NCI-H82 (cell line): ENCODE data around the gene UFD1.

ENCODE experiments used
- DNase-seq: peaks from one replicate; lab custom pipeline; 2025; lab: John Stamatoyannopoulos, UW

UFD1 gene

DNA sequence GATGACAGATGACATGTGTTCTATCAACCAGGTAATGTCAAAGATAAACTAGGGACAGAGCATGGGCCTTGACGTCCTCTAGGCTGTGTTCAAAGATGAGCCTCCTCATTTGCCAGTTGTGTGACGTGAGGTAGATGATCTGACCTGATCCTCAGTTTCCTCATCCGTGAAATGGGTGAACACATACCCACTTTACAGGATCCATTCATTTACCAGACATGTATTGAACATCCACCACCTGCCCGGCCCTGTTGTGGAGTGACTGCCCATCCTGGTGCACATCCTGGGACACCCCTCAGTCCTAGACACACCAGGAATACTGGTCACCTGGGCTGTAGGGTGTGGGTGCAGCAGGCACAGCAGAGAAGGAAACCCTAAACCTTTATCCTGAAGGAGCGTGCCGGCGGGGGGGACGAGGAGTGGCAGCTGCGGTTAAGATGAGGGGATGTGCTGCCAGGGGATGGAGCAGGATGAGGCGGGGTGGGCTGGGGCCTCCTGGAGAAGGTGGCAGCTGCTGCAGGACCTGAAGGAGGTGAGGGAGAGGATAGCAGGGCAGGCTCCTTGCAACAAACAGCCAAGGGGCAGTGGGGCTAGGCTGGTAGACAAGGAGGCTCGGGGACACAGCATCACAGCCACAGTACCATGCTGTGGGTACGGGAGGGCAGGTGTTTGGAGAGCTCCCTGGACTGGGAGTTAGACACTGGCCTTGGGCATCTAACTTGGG is 36.8 kb upstream of the UFD1 start:
- no peak for DNase-seq

DNA sequence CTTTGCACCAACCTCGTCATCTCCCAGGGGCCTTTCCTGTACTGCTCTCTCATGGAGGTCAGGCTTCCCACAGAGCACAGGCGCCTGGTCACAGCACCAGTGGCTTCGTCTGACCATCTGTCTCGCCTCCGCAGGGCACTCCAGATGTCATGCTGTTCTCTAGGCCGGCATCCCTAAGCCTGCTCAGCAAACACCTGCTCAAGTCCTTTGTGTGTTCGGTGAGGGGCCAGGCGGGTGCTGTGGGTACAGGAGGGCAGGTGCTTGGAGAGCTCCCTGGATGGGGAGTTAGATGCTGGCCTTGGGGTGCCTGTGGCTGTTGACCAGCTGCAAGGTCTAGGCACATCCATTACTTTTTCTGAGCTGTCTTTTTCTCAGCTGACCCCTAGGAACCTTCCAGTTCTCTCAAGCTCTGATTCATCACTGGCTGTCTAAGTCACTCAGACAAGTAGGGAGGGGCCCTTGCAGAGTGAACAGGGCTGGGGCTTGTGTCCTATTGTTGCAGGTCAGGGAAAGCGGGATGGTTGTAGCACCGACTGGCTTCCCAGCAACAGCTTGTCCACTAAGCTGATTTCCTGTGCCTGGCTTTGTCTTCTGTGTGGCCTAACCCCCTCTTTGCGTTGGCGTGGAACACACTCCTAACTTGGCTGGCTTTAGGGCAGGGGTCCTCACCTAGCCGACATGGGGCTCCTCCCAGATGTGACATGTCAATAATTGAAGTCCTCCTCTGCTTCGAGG is 36.0 kb upstream of the UFD1 start:
- peak; percentile 95 for DNase-seq

DNA sequence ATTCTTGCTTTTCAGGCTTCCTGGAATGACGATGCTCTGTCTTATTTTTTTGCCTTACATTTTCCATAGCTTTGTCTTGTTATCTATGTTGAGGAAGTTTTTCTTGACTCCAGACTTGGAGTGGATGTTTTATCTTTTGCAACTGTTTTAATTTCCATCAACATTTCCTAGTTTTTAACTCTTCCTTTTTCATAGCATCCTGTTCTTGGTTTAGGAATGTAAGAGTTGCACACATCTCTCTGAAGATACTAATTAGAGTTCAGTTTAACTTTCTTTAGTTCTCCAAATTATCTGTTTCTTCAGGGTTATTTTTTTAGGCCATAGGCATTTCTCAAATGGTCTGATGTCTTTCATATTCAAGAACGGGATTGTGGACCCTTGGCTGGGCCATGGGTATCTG is 34.8 kb upstream of the UFD1 start:
- DNase-seq: no peak

DNA sequence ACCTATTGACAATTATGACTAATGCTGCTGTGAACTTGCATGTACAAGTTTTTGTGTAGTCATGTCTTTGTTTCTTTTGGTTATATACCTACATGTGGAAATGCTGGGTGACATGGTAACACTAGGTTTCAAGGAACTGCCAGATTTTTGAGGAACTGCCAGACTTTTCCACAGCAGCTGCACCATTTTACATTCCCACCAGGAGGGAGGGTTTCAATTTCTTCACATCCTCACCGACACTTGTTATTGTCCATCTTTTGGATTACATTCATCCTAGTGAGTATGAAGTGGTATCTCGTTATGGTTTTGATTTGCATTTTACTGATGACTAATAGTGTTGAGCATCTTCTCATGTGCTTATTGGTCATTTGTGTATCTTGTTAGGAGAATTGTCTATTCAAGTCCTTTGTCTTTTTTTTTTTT is 31.9 kb upstream of the UFD1 start:
- no peak for DNase-seq

DNA sequence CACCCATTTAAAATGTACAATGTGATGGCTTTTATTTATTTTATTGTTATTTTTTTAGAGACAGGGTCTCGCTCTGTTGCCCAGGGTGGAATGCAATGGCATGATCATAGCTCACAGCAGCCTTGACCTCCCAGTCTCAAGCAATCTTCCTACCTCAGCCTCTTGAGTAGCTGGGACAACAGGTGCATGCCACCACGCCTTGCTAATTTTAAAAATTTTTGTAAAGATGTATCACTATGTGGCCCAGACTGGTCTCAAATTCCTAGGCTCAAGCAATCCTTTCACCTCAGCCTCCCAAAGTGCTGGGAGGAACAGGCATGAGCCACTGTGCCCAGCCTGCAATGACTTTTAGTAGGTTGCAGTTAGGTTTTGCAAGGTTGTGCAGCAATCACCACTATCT is 30.9 kb upstream of the UFD1 start:
- DNase-seq: no peak

DNA sequence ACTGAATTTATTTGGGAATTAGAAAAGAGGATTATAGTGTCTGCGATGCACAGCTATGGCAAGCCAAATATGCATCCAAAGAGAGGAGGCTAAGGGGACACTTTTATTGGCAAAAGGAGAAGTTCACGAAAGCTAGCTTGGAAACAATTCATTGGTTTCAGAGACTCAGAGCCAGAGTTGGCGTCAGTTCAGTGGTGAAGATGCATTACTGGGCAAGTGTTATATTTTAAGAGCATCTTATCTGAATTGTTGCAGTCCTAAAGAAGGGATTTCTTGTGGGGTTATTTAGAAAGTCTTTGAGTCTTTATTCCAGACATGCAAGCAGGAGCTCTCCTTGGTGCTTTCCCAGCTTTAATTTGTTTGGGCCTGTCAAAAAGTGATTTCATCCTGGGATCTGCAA is 30.2 kb upstream of the UFD1 start:
- DNase-seq: no peak

DNA sequence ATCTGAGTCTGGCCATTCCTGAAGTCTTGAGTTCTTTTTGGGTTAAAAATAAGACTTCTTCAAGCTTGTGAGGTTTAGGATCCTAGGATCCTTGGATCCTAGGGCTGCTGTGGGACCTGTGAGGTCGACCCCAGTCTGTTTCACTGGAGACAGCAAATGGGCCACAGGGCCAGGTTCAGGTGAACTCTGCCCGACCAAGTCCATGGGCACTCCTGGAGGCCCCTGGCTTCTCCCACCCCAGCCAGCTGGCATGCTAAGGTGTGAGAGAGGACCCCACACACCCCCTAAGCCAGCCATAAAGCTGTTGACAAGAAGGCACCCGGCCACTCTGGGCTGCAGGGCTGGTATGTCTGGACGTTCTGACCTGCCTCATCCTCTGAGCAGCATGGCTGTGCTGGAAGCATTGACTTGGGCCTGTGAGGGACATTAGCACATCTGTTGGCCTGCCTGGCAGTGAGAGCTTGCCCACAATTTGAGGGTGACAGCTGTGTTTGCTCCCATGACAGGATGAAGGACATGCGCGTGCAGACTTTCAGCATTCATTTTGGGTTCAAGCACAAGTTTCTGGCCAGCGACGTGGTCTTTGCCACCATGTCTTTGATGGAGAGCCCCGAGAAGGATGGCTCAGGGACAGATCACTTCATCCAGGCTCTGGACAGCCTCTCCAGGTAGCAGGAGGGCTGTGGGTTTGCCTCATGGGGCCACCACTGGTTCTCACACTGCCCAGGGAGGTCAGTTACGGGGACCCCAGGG is 29.2 kb upstream of the UFD1 start:
- no peak for DNase-seq

DNA sequence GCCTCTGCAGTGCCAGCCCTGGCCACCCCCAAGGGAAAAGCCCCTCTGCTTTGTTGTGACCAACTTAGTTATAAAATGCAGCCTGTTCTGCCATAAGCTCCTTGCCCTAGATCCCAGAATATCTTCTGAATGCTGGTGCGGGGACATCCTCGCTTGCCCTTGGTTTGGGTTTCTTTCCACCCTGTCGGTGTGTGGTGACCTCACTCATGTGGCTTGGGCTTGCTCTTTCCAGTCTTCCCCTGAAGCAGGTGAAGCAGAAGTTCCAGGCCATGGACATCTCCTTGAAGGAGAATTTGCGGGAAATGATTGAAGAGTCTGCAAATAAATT is 28.5 kb upstream of the UFD1 start:
- DNase-seq: no peak

DNA sequence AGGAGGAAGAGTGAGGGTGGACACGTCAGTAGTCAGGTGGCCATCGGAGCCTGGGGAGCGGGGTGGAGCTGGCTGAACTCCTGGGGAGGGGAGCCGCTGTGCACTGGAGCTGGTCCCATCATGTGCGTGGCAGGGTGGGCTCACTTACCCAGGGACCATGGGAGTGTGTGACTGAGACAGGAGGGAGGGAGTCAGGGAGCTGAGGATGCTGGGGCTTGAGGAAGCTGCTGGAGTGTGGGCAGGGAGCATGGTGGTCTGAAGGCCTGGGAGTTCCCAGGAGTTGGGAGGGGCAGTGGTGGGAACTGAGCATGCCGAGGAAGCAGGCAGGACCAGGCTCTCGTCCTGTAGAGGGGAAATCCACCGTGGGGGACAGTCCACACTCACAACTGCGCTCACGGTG is 27.2 kb upstream of the UFD1 start:
- no peak for DNase-seq

DNA sequence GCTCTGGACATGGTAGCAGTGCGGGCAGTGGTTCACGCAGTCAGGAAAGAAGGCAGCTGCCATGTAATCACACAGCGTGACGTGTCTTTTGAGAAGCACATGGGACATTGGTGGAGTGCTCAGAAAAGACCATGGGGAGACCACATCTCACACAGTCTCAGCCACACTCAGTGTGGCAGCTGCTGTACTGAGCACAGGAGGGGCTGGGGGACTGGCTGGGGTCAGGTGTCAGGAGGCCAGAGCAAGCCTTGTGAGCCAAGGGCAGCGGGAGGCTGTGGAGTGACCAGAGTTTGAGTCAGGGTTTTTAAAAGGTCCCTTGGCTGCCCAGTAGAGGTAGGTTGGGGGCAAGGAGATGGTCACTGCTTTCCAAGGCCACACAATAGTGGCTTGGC is 26.7 kb upstream of the UFD1 start:
- no peak for DNase-seq

DNA sequence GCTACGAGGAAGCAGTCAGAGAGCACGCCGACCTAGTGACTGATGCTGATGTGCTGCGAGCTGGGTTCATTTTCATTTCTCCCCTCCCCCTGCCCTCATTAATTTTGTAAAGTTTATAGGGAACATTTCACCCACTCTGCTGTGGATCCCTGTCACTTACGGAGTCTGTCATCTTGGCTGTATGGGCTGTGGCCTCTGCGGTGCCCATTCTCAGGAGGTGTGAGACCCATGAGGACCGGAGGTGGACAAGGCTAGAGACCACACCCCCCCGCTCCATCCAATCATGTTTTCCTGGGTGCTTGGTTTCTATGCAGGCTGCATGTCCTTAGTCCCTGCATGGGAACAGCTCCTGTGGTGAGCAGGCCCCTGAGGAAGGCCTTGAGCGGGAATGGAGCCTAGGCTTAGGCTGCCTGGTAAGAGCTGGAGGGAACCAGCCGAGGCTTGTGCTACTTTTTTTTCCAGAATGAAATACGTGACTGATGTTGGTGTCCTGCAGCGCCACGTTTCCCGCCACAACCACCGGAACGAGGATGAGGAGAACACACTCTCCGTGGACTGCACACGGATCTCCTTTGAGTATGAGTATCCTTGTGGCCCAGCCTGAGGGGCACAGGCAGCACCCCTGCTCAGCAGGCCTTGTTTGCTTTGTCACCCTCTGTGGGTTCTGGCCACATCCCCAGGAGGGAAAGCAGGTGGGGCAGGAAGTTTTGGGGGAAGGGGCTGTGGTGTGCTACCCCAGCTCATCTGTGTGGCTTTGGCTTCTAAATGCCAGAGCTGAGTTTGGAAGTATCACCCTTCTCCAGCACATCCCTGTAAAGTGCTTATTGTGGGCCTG is 26.1 kb upstream of the UFD1 start:
- DNase-seq: no peak

DNA sequence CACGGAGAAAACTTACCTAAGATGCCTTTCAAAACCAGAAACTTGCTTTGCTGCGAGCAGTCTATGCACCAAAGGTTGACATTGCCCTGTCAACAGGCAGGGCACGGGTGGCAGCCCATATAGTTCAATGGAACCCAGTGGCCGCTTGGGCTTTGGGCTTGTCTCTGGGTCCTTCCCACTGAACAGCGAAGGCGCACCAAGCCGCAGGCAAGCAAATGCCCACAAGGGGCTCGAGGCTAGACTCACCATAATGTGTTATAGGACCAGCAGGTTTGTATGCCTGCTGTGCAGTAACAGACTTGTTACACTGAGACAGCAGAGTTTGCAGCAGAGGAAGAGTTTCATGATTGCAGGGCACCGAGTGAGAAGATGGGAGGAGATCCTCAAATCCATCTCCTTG is 24.9 kb upstream of the UFD1 start:
- peak; percentile 15 for DNase-seq

DNA sequence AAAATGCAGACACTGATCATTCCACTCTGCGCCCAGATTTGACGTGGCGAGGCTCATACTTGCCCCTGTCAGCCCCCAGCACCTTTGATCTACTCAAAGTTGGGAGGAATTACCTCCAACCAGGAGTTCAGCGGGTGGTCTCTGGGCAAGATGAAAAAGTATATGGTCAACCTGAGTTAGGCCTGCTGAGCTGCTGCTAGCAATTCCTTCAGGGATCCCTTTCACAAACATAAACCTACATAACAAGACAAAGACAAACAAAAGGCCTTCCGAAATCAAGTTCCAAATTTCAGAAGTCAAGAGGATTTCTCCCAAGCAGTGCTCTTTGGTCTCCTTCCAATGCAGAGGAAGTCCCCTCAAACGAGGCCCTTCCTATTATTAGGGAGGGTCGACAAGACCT is 24.4 kb upstream of the UFD1 start:
- DNase-seq: no peak

DNA sequence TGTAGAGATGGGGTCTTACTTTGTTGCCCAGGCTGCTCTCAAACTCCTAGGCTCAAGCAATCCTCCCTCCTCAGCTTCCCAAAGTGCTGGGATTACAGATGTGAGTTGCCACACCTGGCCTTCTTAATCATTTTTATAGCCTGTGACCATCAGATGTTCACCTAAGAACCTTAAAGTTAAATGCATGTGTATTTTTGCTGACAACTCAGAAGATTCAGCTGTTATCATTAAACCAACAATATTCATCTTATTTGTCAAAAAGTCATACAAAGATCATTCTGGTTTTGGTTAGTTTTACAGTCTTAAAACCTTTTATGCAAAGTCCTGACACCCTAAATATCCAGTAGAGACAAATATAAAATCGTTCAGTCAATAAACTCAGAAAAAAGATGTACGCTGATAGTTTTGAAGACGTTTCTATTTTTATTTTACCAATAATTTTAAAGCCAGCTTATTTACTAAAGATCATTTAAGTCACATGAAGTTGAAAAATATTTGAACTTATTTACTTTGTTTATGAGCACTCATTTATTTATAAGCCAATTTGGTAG is 23.0 kb upstream of the UFD1 start:
- DNase-seq: no peak

DNA sequence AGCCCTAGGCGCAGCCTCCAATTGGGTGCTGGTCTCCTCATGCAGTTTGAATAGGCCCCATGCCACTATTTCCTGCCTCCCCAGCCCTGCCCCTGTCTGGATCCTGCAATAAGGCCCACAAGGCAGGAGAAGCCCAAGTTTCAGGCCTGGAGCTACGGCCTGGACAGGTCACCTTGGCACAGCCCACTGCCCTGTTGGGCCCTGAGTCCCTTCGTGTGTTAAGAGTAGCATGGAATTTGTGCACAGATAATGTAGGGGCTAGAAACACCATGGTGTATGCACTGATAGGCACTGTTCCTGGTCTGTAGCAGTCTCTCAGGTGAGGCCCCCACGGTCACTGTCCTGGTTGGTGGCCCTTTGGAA is 20.9 kb upstream of the UFD1 start:
- DNase-seq: no peak

DNA sequence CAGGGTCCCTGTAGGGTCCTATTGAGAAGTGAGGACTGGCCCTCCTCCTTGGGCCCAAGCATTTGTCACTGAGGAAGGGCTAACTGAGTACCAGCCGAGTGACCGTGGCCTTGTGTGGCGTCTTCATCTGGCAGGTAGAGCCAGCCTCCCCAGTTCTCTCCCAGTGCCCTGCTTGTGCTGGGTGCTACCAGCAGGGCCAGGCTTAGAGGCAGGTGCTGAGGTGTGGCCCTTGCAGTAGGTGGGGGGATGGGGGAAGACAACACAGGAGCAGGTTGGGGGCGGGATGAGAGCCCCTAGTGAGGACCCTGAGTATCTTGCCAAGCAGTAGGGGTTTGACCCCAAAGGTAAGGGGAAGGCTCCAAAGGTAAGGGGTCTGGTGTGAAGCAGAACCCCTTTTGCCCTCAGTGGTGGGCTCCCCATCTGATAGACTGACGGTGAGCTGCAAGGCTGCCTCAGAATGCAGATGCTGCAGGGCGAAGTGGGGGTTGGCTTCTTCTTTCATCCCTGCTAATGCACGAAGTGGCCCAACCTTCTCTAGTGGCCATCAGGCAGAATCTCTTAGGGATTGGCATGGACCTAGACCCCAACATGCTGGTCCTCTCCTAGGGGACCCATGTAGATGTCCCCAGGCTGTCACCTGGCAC is 20.4 kb upstream of the UFD1 start:
- no peak for DNase-seq

DNA sequence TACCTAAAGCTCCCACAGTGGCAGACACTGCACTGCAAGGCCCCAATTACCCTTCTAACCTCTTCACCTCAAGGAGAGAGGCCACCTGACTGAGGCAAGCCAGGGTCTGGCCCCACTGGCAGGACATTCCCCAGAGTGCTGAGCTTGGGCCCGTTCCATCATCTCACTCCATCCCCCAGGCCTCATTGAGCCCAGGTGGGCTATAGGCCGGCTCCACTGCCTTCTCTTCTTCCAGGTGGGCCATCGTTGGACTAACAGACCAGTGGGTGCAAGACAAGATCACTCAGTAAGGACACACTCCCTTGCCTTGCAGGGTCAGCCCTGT is 19.8 kb upstream of the UFD1 start:
- DNase-seq: no peak

DNA sequence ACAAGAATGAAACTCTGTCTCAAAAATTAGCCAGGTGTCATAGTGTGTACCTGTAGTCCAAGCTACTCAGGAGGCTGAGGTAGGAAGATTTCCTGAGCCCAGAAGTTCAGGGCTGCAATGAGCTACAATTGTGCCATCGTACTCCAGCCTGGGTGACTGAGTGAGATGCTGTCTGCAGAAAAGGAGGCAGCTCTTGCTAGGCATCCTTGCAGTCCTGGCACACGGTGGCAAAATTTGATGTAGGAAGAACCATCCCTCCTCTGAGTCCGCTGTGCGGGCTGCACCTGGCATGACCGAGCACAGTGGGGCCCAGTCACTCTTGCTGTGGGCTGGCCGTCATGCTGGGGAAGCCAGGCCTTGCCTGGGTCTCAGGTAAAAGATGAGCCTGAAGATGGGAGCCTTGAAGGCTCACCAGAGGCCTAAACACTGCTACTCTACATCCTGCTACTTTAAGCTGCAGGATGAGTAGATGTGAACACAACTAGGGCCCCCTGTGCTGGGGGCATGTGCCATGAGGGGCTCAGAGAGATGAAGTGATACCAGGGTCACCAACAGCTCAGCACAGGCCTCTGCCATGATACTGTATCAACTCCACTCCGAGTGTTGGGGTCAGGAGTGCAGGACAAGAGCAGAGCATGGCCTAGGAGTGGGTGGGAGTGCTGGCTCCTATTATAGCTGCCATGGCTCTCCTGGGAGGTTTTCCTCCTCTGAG is 19.3 kb upstream of the UFD1 start:
- no peak for DNase-seq

DNA sequence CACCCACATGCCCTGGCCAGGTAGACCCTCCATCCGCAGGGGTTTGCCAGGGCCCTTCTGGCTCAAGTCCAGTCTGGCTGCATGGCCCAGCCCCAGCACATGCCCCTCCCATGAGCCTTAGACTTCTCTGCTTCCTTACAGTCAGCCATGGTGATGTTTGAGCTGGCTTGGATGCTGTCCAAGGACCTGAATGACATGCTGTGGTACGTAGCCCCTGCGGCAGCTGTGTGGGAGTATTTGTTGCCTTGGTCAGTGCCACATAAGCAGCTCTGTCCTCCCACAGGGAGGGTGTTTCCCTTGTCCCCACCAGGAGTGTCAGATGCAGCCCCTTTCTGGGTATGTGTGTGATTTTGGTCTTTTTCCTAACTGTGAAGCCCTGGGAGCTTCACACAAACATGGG is 18.3 kb upstream of the UFD1 start:
- no peak for DNase-seq

DNA sequence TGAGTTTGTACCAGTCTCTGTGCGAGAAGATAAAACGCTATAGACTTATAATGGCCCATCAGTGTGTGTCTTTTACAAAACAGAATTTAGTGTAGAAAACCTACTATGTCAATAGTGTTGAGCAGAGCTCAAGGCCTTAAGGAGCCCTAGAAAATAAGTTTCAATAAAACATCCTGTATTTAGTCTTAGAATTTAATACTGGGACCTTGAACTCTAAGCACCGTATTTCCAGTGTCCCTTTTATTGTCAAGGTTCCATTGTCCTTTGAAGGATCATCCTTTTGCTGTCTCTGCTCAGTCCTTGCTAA is 17.3 kb upstream of the UFD1 start:
- DNase-seq: no peak

DNA sequence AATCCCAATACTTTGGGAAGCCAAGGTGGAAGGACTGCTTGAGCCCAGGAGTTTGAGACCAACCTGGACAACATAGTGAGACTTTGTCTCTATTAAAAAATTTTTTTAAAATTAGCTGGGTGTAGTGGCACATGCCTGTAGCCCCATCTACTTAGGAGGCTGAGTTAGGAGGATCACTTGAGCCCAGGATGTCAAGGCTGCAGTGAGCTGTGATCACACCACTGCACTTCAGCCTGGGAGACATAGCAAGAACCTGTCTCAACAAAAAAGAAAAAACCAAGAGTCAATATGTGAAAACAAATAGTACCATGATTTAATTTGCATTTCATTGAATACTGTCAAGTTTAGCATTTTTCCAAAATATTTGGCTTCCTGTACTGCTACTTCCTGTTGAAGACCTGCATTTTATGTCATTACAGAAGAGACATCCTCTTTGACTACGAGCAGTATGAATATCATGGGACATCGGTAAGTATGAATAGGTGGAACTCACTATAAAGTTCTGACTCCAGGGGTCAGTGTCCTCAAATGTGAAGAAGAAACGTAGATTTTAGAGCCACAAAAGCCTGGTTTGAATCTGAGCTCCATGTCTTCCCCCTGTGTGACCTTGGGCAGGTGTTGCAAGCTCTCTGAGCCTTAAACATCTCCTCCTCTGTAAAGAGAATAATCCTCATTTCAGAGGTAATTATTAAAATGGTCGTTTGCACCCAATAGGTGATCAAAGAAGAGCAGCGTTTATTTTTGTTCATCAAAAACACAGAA is 16.8 kb upstream of the UFD1 start:
- DNase-seq: no peak
